MCF 10A (cell line): ENCODE results near the gene EXOC4. TPM values are rescaled to one million over a fixed set of nuclear protein-coding genes. Genes with fewer than 3 reads are reported as not detected.

Experiments
- BruUV-seq: library from RNA; stranded (reverse); fragments of 400-500 nt; replicated peaks from 2 replicates; lab custom pipeline; 2021; lab: Mats Ljungman, UMichigan
- CTCF ChIA-PET: fragments of 300-600 bp; sonication (Branson Sonifier 250); formaldehyde crosslinking; extraction: SDS; loops from one replicate; lab custom pipeline; 2021; ENCODE audit warnings: antibody characterized with exemption, inconsistent platforms; lab: Yijun Ruan, JAX
- POLR2A ChIA-PET: fragments of 300-600, 350-650 bp; sonication (Branson Sonifier 250); formaldehyde crosslinking; extraction: SDS; loops from one replicate; lab custom pipeline; 2020; ENCODE audit warnings: antibody characterized with exemption, inconsistent platforms; lab: Yijun Ruan, JAX
- DNase-seq: peaks from one replicate; pipeline ENCODE4 v3.0.0-alpha.2; 2018; ENCODE audit not compliant: unreplicated experiment
- H3K27ac Mint-ChIP-seq: one replicate; pipeline ENCODE4 v1.8.0; 2022; ENCODE audit warnings: mild to moderate bottlenecking, low read depth, mixed read lengths; ENCODE audit not compliant: unreplicated experiment
- H3K27me3 Mint-ChIP-seq: one replicate; pipeline ENCODE4 v1.8.0; 2022; ENCODE audit warnings: mixed read lengths; ENCODE audit not compliant: insufficient read depth, unreplicated experiment
- H3K36me3 Mint-ChIP-seq: one replicate; pipeline ENCODE4 v1.8.0; 2022; ENCODE audit warnings: mild to moderate bottlenecking, moderate library complexity, mixed read lengths; ENCODE audit not compliant: insufficient read depth, unreplicated experiment
- H3K4me1 Mint-ChIP-seq: one replicate; pipeline ENCODE4 v1.8.0; 2022; ENCODE audit warnings: mixed read lengths; ENCODE audit not compliant: insufficient read depth, unreplicated experiment
- H3K4me3 Mint-ChIP-seq: one replicate; pipeline ENCODE4 v1.8.0; 2022; ENCODE audit warnings: mild to moderate bottlenecking, moderate library complexity, mixed read lengths; ENCODE audit not compliant: unreplicated experiment
- H3K9me3 Mint-ChIP-seq: one replicate; pipeline ENCODE4 v1.8.0; 2022; ENCODE audit warnings: mixed read lengths; ENCODE audit not compliant: unreplicated experiment
- CTCF ChIP-seq: fragments of 200-600 bp; IDR thresholded peaks from one replicate; pipeline ENCODE4 v1.8.0; 2022; ENCODE audit warnings: antibody characterized with exemption, mild to moderate bottlenecking; ENCODE audit not compliant: unreplicated experiment
- intact Hi-C: fragments of 100-400 bp; cut with micrococcal nuclease; formaldehyde crosslinking; loops from 2 replicates; pipeline ENCODE4 v1.14.1; 2022
- total RNA-seq: library from RNA; stranded (reverse); gene quantifications from 2 replicates; pipeline ENCODE4 v1.2.3, GENCODE V29; 2022

The EXOC4 gene
- total RNA-seq, 1 experiment from 2014 or later = 105 TPM

GRCh38 chr7:133859871-133860450 is 607.1 kb downstream of the EXOC4 start:
- H3K27ac Mint-ChIP-seq = no peak overlapping the region
- H3K4me1 Mint-ChIP-seq = no peaks in the 10 kb centered on the region
- BruUV-seq = no TSS peak
- TF ChIP-seq CTCF = no peak
- no peaks in the 10 kb centered on the region for H3K36me3 Mint-ChIP-seq
- intact Hi-C loops = loop anchor here (10.0 kb wide), 4 partner anchors 115 to 495 kb away; no protein-coding TSS in a partner anchor
- no peak for DNase-seq
- H3K27me3 Mint-ChIP-seq = no peaks in the 10 kb centered on the region
- ChIA-PET CTCF (interaction anchor here (1.4 to 2.7 kb wide), 2 partner anchors 10 to 281 kb away, joined by 4 to 7 read pairs; no protein-coding TSS in a partner anchor), POLR2A (no interaction called here)
- H3K4me3 Mint-ChIP-seq = no peak overlapping the region
- no peaks in the 10 kb centered on the region for H3K9me3 Mint-ChIP-seq

GRCh38 chr7:133860628-133861335 is 607.9 kb downstream of the EXOC4 start:
- ChIA-PET CTCF (interaction anchor here (0.7 to 2.7 kb wide), 2 partner anchors 9 to 512 kb away, joined by 3 to 7 read pairs; no protein-coding TSS in a partner anchor), POLR2A (interaction anchor here (1.3 kb wide), 1 partner anchor 8 kb away, joined by 6 read pairs; no protein-coding TSS in a partner anchor)
- Mint-ChIP-seq H3K4me1 (no peaks in the 10 kb centered on the region), H3K4me3 (no peak overlapping the region), H3K27ac (no peak overlapping the region), H3K27me3 (no peaks in the 10 kb centered on the region), H3K36me3 (no peaks in the 10 kb centered on the region), H3K9me3 (no peaks in the 10 kb centered on the region)
- no TSS peak for BruUV-seq
- no peak for DNase-seq
- TF ChIP-seq CTCF = no peak
- intact Hi-C loops = no loop called here

GRCh38 chr7:133861876-133862275 is 609.0 kb downstream of the EXOC4 start:
- no TSS peak for BruUV-seq
- Mint-ChIP-seq H3K36me3 (no peaks in the 10 kb centered on the region), H3K4me1 (no peaks in the 10 kb centered on the region), H3K27ac (no peak overlapping the region), H3K9me3 (no peaks in the 10 kb centered on the region), H3K4me3 (no peak overlapping the region), H3K27me3 (no peaks in the 10 kb centered on the region)
- TF ChIP-seq CTCF = no peak
- ChIA-PET POLR2A (interaction anchor here (0.6 to 1.3 kb wide), 3 partner anchors 9 to 570 kb away, joined by 3 to 6 read pairs (median 3); no protein-coding TSS in a partner anchor), CTCF (interaction anchor here (0.6 kb wide), 2 partner anchors 91 to 120 kb away, joined by 3 read pairs; no protein-coding TSS in a partner anchor)
- intact Hi-C loops = no loop called here
- DNase-seq = no peak

GRCh38 chr7:133863362-133864061 is 610.6 kb downstream of the EXOC4 start:
- no peaks in the 10 kb centered on the region for H3K4me1 Mint-ChIP-seq
- BruUV-seq = no TSS peak
- intact Hi-C loops = no loop called here

More at GRCh38 chr7:133863362-133864061, 610.6 kb downstream of the EXOC4 start:
- Mint-ChIP-seq H3K27ac (no peak overlapping the region), H3K36me3 (no peaks in the 10 kb centered on the region), H3K4me3 (no peak overlapping the region), H3K9me3 (no peaks in the 10 kb centered on the region), H3K27me3 (no peaks in the 10 kb centered on the region)
- ChIA-PET CTCF (interaction anchor here (0.5 to 1.0 kb wide), 4 partner anchors 68 to 495 kb away, joined by 3 read pairs; no protein-coding TSS in a partner anchor), POLR2A (no interaction called here)
- DNase-seq = no peak
- TF ChIP-seq CTCF = no peak
